ENCODE results near the gene CLPTM1L.

The CLPTM1L gene

DNA sequence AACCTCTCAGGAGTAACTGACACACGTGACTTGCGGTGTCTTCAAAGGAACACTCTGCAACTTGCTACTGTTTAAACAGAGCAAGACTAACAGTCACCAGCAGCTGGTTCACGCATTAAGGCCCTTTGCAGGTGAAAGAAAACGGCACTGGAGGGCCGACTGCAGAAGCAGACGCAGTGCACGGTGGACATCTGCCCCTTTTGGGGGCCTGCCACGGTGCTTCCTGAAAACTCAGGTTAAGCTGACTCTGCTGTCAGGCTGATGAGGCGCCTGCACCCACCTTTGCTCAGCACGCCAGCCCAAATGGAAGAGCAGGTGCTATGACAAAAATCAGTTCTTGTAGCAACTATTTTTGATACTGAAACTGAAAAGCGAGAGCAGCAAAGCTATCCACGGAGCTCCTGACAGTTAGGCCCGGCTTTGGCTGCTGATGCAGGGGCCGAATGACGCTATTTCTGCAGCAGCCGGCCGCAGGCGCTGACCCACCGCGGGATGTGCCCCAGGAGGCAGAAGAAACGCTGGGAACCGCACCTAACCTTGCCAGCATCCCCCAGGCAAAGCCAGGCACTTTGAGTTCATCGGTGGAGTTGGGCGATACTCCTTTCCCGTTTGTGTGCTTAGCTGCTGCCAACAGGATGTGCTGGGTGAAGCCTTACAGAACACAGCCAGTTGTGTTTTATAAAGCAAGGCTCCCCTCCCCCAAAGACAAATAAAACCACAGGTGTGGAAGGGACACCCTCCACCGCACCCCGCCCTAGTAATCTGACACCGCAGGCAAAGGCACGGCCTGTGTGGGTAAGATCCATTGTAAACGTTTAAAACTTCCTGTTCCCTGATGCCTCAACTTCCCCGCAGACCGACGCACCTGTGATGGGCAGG is 29.0 kb downstream of the CLPTM1L start:
- DNase-seq (ENCODE audit: insufficient read length, low spot score), result peak; percentile 82
- FAIRE-seq, result peak; percentile 87

DNA sequence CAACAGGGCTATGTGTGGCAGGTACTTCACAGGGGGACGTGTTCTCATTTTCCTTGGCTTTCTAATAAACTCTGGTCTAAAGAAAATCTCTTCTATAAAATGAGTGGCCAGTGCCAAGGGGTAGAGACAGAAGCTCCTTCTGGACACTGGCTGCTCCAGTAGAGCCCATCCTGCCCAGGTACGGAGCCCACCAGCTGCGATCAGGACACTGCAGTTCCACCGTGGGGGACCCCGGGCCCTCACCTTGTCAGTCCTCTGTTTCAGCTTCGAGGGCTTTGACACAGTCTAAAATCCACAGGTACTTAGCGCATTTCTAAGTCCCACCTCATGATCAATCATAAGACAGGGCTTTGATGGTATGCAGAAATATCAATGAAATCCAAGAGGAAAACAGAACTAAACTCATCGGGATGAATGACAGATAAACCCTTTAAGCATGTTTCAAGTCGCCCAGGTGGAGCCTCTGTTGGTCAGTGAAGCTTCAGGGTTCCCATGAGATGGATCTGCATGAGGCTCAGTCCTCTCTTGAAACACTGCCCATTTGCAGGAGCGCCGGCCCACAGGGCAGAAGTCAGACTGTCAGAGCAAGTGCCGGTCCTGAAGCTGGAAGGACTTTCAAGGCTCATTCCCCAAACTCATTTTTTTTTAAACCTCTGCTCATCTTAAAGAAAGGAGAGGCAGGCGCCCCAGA is 29.7 kb downstream of the CLPTM1L start:
- FAIRE-seq (no peak), DNase-seq (ENCODE audit: insufficient read length, low spot score) (no peak)

DNA sequence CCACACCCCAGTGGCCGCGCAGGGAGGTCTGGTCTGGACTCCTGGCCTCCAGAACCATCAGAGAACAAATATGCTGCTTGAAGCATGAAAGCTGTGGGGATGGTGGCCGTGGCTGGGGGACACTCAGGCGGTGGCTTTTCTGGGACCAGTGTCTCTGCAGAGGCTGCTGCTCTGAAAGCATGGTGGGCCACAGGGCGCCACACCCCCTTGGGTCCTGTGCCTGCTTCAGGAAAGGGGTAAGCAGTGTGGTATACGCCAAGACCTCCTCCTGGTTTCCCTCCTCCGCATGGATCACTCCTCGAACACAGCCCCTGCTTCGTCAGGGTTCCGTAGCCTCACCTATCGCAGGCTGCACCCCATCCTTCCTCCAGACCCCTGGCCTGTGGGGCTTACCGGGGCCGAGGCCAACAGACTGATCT is 30.3 kb downstream of the CLPTM1L start:
- no peak for DNase-seq (ENCODE audit: insufficient read length, low spot score)
- no peak for FAIRE-seq

DNA sequence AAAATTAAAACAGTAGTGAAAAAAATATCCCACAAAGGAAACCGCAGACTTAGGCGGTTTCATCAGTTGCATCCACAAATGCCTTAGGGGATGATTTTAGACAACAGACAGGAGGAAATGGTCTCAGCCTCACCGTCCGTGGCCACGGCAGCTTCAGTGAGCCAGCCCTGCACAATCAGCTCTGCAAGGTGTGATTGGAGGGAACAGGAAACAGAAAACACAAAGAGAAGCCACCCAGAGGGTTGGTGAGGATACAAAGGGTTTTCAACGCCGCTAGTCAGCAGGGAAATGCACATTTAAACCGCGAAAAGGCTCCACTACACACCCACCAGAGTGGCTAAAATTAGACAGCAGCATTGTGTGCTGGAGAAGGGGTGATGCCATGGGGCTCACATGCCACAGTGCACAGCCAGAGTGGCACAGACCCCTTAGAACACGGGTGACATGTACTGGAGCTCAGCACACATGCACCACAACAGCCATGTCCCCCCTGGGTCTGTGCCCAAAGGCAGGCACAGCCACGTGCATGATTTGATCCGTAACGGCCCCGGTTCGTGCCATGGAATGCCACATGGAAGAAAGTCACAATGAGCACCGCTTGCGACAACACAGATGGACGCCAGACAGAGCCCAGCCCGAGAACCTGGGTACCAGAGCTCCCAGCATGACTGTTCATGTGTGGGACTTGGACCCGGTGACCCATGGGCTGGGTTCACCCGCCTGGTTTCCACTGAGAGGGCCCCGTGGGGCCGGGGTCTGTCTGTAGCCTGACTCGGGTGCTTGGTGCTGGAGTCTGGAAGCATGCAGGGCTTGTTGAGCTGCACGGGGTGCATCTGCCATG is 31.7 kb downstream of the CLPTM1L start:
- FAIRE-seq, result peak; percentile 93
- DNase-seq (ENCODE audit: insufficient read length, low spot score), result no peak

DNA sequence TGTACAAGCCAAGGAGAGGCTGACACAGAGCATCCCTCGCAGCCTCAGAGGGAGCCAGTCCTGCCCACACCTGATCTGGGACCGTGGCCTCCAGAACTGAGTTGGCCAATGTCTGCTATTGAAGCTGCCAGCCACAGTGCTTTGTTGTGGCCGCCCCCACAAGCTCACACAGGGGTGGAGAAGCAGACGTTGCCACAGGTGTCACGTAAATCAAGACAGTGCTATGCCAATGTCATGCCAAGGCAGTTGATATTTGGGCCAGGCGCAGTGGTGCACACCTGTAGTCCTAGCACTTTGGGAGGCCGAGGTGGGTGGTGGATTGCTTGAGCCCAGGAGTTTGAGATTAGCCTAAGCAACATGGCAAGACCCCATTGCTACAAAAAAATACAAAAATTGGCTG is 32.7 kb downstream of the CLPTM1L start:
- no peak for DNase-seq (ENCODE audit: insufficient read length, low spot score)
- FAIRE-seq, result no peak

DNA sequence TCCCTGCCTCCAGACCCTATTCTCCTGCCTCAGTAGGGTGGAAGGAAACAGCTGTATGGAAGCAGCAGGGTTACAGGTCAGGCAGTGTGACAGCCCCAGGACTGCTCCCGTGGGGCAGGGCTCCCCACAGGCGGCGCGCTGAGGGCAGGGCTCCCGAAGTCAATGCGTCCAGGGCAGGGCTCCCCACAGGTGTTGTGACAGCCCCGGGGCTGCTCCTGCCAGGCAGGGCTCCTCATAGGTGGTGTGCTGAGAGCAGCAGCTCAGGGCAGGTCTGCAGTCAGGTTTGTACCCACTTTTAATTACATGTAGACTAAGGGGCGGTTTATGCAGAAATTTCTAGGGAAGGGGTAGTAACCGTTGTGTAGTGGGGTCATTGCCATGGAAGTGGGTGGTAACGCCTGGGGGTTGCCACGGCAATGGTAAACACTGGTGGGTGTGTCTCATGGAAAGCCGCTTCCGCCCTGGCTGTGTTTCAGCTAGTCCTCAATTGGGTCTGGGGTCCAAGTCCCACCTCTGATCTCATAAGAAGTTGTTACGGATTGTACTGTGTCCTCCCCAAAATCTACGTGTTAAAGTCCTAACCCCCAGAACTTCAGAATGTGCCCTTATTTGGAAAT is 33.4 kb downstream of the CLPTM1L start:
- DNase-seq (ENCODE audit: insufficient read length, low spot score) (no peak), FAIRE-seq (no peak)

DNA sequence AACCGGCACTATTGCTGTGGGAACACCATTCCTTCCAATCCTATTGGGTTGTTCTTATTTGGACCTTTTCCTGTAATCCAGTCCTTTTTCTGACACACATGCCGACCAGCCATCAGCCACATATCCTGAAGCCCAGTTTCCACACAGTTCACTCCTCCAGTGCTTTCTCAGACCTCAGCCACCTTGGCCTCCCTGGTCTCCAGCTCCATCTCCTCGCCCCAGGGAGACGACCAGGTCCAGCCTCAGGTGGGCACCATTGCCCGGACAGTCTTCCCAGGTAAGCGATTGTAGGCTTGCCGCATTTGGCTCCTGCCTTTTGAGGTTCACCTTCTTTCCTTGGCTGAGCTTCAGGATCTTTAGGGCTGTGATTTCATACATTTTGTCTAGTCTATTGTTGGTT is 34.8 kb downstream of the CLPTM1L start:
- DNase-seq (ENCODE audit: insufficient read length, low spot score) (no peak), FAIRE-seq (no peak)

DNA sequence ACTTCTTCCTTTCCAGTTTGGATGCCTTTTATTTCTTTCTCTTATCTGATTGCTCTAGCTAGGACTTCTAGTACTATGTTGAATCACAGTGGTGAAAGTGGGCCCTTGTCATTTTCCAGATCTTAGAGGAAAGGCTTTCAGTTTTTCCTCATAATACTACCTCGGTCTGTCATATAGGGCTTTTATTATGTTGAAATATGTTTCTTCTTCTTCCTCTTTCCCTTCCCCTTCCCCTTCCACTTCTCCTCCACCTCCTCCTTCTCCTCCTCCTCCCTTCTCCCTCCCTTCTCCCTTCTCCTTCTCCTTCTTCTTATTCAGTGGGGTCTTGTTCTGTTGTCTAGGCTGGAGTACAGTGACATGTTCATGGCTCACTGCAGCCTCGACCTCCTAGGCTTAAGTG is 40.9 kb downstream of the CLPTM1L start:
- DNase-seq (ENCODE audit: insufficient read length, low spot score) (no peak), FAIRE-seq (peak; percentile 8)

DNA sequence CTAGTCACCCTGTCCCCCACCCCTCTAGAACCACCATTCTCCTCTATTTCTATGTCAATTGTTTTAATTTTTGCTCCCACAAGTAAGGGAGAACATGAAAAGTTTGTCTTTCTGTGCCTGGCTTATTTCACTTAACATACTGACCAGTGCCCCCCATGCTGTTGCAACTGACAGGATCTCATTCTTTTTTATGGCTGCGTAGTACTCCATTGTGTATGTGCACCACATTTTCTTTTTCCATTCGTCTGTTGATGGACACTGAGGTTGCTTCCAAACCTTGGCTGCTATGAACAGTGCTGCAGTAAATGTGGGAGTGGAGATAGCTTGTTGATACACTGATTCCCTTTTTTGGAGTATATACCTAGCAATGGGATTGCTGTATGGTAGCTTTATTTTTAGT is 42.6 kb downstream of the CLPTM1L start:
- no peak for DNase-seq (ENCODE audit: insufficient read length, low spot score)
- no peak for FAIRE-seq

DNA sequence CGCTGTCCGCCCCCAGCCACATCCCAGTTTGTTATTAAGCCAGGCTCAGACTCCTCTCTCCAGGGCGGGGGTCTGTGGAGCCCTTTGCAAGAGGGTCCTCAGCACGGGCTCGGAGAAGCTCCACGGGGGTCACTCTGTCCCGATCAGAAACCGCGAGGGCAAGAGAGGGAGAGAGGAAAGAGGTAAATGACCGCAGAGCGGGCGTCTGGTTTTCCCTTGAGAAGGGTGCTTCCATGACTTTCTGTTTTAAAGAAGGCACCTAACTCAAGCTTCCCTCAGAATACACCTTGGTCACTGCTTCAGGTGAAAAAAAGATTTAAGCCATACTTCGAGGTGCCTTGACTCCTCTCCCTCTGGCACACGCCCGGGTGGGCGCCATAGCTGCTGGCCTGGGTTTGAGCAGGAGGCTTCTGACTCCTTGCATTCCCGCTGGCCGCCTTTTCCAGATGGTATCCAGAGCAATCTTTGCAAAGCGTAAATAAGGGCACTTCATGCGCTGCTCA is 44.3 kb downstream of the CLPTM1L start:
- FAIRE-seq (no peak), DNase-seq (ENCODE audit: insufficient read length, low spot score) (no peak)

DNA sequence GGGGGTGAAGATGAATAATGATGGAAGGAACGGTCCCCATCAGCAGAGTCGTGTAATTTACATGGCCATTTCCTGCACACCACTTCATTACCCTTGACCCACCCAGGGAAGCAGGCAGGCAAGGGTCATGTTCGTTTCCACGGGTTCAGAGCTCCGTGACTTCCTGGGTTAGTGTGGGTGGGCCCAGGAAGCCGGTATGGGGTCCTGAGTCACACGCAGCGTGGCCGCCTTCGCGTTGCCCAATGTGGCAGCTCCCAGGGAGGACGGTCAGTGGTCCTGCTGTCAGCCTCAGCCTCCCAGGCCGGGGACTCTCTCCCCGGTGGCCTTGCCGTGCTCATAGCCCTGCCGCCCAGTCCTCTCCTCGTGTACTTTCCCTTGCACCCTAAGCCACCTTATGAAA is 44.9 kb downstream of the CLPTM1L start:
- DNase-seq (ENCODE audit: insufficient read length, low spot score), result no peak
- no peak for FAIRE-seq

DNA sequence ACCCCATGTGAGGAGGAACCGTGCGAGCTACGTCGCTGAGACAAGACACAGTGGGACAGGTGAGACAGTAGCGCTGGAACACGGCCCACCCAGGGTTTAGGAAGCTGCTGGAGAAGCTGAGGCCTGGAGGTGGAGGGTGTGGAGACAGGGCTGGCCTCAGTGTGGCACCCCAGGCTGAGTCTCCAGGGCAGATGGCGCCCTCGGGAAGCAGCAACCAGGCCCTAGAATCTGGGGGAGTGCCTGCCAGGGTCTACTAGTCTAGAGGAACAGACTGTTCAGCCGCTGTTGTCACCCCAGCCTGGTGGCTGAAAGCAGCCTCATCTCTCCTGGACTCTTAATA is 45.4 kb downstream of the CLPTM1L start:
- no peak for FAIRE-seq

DNA sequence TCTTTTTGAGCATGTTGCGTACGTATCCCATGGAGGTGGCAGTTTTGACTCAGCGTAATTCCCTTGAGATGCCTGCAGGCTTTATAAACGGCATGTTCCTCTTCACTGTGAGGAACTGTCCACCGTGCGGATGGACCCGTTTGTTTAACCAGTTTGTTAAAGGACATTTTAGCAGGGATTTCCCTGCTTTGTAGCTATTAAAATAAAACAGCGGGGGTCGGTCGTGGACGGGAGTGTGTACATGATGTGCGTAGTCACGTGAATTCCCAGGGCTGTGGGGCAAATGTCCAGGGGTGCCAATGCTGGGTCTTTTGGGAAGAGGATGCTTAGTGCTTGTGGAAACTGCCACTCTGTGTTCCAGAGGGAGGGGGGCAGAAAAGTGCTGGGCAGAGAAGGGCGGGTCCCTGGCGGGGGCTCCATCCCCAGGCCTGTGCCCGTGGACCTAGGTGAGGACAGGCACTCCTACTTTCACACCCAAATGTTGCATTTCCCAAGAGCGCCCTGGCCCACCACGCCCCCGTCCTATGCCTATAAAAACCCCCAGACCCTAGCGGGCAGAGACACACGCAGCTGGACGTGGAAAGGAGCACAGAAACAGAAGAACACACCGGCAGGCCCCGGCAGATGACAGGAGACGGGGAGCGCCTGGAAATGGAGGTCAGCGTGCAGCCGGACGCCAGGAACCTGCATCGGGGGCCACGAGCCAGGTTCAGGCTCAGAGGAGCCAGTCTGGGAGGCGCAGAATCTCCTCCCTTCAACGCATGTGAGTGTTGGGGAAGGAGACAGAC is 46.0 kb downstream of the CLPTM1L start:
- DNase-seq (ENCODE audit: insufficient read length, low spot score) (no peak), FAIRE-seq (no peak)

More for the DNA sequence above, 45.4 kb downstream of the CLPTM1L start:
- DNase-seq (ENCODE audit: insufficient read length, low spot score), result no peak

DNA sequence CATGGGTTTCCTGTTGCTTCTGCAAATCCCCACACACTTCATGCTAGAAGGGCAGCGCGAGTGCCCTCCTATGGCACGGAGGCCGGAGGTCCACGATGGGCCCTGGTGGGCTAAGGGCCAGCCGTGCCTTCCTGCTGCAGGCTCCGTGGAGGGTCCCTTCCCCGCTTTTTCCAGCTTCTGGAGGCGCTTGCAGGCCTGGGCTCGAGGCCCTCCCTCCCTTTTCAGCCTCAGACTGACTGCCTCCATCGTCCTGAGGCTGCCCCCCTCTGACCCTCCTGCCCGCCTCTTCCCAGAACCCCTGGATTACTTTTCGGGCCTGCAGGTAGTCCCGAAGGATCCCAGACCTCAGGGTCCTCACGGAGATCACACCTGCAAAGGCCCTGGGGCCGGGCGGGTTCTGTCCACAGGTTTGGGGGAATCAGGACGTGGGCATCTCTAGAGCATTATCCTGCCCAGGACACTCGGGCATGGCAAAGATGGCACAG is 46.8 kb downstream of the CLPTM1L start:
- DNase-seq (ENCODE audit: insufficient read length, low spot score) (no peak), FAIRE-seq (no peak)

DNA sequence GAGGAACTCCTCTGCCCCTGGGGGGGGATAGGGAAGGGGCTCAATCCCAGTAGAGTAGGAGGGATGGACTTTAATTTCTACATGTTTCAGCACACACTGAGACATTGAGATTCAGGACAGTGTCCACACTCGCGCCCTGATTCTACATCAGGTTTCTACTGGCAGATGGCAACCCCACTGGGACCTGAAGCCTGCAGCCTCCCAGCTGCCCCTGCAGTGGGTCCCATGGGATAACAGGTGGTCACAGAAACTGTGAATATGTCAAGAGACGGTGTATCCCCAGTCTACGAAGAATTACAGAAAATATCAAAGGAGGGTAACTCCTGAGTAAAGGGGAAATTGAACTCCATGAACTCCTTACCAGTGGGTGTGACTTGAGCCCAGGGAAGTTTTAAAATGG is 47.7 kb downstream of the CLPTM1L start:
- FAIRE-seq, result no peak

DNA sequence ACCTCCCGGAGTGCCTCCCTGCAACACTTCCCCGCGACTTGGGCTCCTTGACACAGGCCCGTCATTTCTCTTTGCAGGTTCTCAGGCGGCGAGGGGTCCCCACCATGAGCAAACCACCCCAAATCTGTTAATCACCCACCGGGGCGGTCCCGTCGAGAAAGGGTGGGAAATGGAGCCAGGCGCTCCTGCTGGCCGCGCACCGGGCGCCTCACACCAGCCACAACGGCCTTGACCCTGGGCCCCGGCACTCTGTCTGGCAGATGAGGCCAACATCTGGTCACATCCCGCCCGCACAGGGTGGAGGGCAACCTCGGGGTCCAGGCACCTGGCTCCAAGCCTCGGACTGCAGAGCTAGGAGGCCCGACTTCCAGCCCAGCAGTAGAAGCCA is 49.3 kb downstream of the CLPTM1L start:
- FAIRE-seq, result no peak
- no peak for DNase-seq (ENCODE audit: insufficient read length, low spot score)

More for the DNA sequence above, 47.7 kb downstream of the CLPTM1L start:
- DNase-seq (ENCODE audit: insufficient read length, low spot score), result no peak

DNA sequence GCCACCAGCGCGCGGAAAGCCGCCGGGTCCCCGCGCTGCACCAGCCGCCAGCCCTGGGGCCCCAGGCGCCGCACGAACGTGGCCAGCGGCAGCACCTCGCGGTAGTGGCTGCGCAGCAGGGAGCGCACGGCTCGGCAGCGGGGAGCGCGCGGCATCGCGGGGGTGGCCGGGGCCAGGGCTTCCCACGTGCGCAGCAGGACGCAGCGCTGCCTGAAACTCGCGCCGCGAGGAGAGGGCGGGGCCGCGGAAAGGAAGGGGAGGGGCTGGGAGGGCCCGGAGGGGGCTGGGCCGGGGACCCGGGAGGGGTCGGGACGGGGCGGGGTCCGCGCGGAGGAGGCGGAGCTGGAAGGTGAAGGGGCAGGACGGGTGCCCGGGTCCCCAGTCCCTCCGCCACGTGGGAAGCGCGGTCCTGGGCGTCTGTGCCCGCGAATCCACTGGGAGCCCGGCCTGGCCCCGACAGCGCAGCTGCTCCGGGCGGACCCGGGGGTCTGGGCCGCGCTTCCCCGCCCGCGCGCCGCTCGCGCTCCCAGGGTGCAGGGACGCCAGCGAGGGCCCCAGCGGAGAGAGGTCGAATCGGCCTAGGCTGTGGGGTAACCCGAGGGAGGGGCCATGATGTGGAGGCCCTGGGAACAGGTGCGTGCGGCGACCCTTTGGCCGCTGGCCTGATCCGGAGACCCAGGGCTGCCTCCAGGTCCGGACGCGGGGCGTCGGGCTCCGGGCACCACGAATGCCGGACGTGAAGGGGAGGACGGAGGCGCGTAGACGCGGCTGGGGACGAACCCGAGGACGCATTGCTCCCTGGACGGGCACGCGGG is 49.9 kb downstream of the CLPTM1L start, which contains the start of gene TERT:
TERT (minus strand) TSS at position 234 of the 815 bp plus-strand sequence; CDS start at position 155, 79 bp downstream.
- DNase-seq (ENCODE audit: insufficient read length, low spot score), result no peak
- no peak for FAIRE-seq

DNA sequence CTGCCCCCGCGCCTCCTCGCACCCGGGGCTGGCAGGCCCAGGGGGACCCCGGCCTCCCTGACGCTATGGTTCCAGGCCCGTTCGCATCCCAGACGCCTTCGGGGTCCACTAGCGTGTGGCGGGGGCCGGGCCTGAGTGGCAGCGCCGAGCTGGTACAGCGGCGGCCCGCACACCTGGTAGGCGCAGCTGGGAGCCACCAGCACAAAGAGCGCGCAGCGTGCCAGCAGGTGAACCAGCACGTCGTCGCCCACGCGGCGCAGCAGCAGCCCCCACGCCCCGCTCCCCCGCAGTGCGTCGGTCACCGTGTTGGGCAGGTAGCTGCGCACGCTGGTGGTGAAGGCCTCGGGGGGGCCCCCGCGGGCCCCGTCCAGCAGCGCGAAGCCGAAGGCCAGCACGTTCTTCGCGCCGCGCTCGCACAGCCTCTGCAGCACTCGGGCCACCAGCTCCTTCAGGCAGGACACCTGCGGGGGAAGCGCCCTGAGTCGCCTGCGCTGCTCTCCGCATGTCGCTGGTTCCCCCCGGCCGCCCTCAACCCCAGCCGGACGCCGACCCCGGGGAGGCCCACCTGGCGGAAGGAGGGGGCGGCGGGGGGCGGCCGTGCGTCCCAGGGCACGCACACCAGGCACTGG is 50.6 kb downstream of the CLPTM1L start:
- FAIRE-seq (no peak), DNase-seq (ENCODE audit: insufficient read length, low spot score) (no peak)
